Neutrophil (primary cell): ENCODE results near the gene GP1BB.

ENCODE experiments used
- H3K27ac ChIP-seq: fragments of 200-600 bp; sonication (generic); 2 replicates; pipeline ENCODE4 v1.5.1; 2016; ENCODE audit warnings: mild to moderate bottlenecking, moderate library complexity
- H3K27me3 ChIP-seq: fragments of 200-600 bp; sonication (generic); 2 replicates; pipeline ENCODE4 v1.6.0; 2016; ENCODE audit warnings: mild to moderate bottlenecking
- H3K36me3 ChIP-seq: fragments of 200-600 bp; sonication (generic); 2 replicates; pipeline ENCODE4 v1.5.1; 2017
- H3K4me1 ChIP-seq, 2 experiments: fragments of 200-600 bp in 1 of 2; sonication (generic) in 1 of 2; 1 replicate in 1 of 2; 2 replicates in 1 of 2; pipeline versions ENCODE4 v1.5.1 to v1.6.1; 2013 to 2016; ENCODE audit warnings: low read depth in 1 of 2, low read length in 1 of 2, mild to moderate bottlenecking in 1 of 2, moderate library complexity in 1 of 2; ENCODE audit not compliant: control insufficient read depth in 1 of 2, insufficient read depth in 1 of 2
- H3K4me3 ChIP-seq, 2 experiments: fragments of 200-600 bp in 1 of 2; sonication (generic) in 1 of 2; 1 replicate in 1 of 2; 2 replicates in 1 of 2; pipeline ENCODE4 v1.5.1; 2013 to 2016; ENCODE audit warnings: low read depth in 1 of 2, low read length in 1 of 2, mild to moderate bottlenecking in 1 of 2, moderate library complexity in 1 of 2
- H3K9me3 ChIP-seq: fragments of 200-600 bp; sonication (generic); 2 replicates; pipeline ENCODE4 v1.5.1; 2016
- TF ChIP-seq, protein P1 (sequence below): fragments of 200-600 bp; sonication (generic); IDR thresholded peaks from 2 replicates; pipeline ENCODE4 v1.5.1; 2016; ENCODE audit warnings: antibody characterized with exemption

GP1BB gene

GRCh38 chr22:19739911-19740449, 16.6 kb downstream of the GP1BB start:
- no peaks in the 10 kb centered on the region for H3K4me1 ChIP-seq
- no peaks in the 10 kb centered on the region for H3K27me3 ChIP-seq
- TF ChIP-seq, protein P1, sequence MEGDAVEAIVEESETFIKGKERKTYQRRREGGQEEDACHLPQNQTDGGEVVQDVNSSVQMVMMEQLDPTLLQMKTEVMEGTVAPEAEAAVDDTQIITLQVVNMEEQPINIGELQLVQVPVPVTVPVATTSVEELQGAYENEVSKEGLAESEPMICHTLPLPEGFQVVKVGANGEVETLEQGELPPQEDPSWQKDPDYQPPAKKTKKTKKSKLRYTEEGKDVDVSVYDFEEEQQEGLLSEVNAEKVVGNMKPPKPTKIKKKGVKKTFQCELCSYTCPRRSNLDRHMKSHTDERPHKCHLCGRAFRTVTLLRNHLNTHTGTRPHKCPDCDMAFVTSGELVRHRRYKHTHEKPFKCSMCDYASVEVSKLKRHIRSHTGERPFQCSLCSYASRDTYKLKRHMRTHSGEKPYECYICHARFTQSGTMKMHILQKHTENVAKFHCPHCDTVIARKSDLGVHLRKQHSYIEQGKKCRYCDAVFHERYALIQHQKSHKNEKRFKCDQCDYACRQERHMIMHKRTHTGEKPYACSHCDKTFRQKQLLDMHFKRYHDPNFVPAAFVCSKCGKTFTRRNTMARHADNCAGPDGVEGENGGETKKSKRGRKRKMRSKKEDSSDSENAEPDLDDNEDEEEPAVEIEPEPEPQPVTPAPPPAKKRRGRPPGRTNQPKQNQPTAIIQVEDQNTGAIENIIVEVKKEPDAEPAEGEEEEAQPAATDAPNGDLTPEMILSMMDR: no peak
- no peaks in the 10 kb centered on the region for H3K36me3 ChIP-seq
- no peak overlapping the region for H3K27ac ChIP-seq
- H3K9me3 ChIP-seq: no peaks in the 10 kb centered on the region
- H3K4me3 ChIP-seq: no peak overlapping the region

DNA sequence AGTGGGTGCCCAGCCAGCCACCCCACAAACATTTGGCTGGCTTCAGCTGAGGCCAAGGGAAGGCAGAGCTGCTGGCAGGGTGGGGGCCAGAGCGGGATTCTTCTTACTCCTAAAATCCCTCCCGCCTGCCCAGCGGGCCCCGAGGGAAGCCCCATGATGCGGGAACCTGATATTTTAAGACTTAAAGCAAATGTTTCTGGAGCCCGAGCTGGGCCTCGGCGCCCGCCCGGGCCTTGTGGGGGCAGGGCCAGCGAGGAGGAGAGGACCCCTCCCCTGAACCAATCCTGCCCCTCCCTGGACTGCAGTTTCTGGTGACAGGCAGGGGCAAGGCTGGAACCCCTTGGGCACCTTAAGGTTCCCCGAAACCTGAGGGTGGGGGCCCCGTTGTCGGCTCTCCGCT, 17.2 kb downstream of the GP1BB start:
- Histone ChIP-seq H3K4me3 (no peak overlapping the region), H3K9me3 (no peaks in the 10 kb centered on the region), H3K27ac (no peak overlapping the region), H3K36me3 (no peaks in the 10 kb centered on the region), H3K4me1 (no peaks in the 10 kb centered on the region), H3K27me3 (no peaks in the 10 kb centered on the region)
- TF ChIP-seq, protein P1: no peak

GRCh38 chr22:19741053-19741452, 17.7 kb downstream of the GP1BB start:
- TF ChIP-seq, protein P1: no peak

GRCh38 chr22:19742160-19743066, 19.1 kb downstream of the GP1BB start:
- TF ChIP-seq, protein P1: no peak
- Histone ChIP-seq H3K27me3 (no peaks in the 10 kb centered on the region), H3K27ac (no peak overlapping the region), H3K4me1 (no peaks in the 10 kb centered on the region), H3K36me3 (no peaks in the 10 kb centered on the region), H3K9me3 (no peaks in the 10 kb centered on the region), H3K4me3 (no peak overlapping the region)

More at GRCh38 chr22:19741053-19741452, 17.7 kb downstream of the GP1BB start:
- Histone ChIP-seq H3K27ac (no peak overlapping the region), H3K36me3 (no peaks in the 10 kb centered on the region), H3K4me1 (no peaks in the 10 kb centered on the region), H3K27me3 (no peaks in the 10 kb centered on the region), H3K4me3 (no peak overlapping the region), H3K9me3 (no peaks in the 10 kb centered on the region)

DNA sequence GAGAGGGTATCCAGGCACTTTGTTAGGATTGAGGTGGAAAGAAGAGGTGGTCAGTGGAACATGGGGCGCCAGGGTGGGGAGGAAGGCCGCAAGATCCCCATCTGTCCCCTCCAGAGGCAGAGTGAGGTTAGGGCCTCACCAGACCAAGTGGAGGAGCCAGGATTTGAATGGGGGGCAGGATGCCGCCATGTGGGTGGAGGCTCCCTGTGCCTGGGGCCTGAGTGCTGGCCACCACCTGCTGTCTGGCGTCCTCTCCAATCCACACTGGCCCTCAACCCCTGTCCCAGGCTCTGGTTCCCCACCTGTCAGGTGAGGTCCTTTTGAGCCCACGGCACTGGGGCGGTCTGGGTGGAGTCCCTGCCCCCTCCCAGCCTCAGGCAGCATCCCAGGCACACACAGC, 19.7 kb downstream of the GP1BB start:
- peaks cover 5% of the 10 kb centered on the region for H3K27me3 ChIP-seq

More for the DNA sequence above, 19.7 kb downstream of the GP1BB start:
- H3K4me1 ChIP-seq: no peaks in the 10 kb centered on the region
- H3K4me3 ChIP-seq: no peak overlapping the region
- H3K27ac ChIP-seq: no peak overlapping the region
- H3K9me3 ChIP-seq: no peaks in the 10 kb centered on the region
- TF ChIP-seq, protein P1: no peak
- no peaks in the 10 kb centered on the region for H3K36me3 ChIP-seq
